DMS53 (cell line): Measurements from ENCODE around the gene ZNF473.
"Not testable (repeated sequence)": the region's sequence is repeated elsewhere in the genome, so short reads cannot be mapped to it uniquely, and the experiment has no call there.

Experiments used
- DNase-seq: peaks from one replicate; lab custom pipeline; 2025; lab: John Stamatoyannopoulos, UW

ZNF473 gene

DNA sequence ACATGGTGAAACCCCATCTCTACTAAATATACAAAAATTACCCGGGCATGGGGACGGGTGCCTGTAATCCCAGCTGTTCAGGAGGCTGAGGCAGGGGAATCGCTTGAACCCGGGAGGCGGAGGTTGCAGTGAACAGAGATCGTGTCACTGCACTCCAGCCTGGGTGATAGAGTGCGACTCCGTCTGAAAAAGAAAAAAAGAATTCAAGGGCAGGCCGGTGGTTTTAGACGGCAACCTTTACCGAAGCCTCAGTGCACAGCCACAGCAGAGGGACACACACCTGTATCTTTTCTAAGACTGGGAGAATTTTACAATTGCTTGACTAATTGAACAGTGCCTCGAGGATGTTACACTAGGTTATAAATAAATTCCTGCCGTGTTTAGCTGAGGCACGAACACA lies 73.9 kb downstream of the ZNF473 start:
- not testable (repeated sequence) for DNase-seq

DNA sequence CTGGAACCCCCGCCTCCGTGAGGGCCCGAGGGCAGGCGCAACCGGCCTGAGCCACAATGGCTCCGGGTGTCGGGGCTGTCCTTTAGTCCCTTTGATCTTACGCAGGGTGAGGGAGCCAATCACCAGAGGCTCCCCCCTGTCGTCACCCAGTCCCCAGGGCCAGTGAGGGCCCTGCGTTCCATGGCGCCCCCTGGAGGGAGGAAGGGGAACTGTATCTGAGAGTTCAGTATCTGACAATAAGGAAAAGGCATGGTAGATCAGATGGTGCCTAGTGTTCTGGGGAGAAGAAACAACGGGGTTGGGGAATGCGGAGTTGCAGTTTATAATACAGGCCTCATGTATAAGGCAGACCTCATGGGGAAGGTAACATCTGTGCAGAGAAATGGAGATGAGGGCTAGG lies 75.1 kb downstream of the ZNF473 start:
- DNase-seq = not testable (repeated sequence)
